ENCODE results near the gene OR13A1.

- TF ChIP-seq CTCF (IDR thresholded peaks at IDR 0.05) (no peak), POLR2A (IDR thresholded peaks at IDR 0.05) (no peak)
Observed at GRCh38 chr10:45286980-45287379, 28.4 kb downstream of the OR13A1 start.

Measured in esophagus squamous epithelium (tissue), 4 donors.